NT2/D1 (cell line): ENCODE data around the gene HOXC4.

Source experiments
- DNase-seq: peaks from one replicate; pipeline ENCODE4 v3.0.0-alpha.2; 2011; ENCODE audit warnings: low read depth, low spot score
- H3K27me3 ChIP-seq: 2 replicates; pipeline ENCODE4 v1.6.0; 2011; ENCODE audit warnings: mild to moderate bottlenecking; ENCODE audit not compliant: insufficient read length, insufficient read depth
- H3K36me3 ChIP-seq: 2 replicates; pipeline ENCODE4 v1.6.1; 2011; ENCODE audit warnings: mild to moderate bottlenecking, low read length, mixed read lengths; ENCODE audit not compliant: insufficient read depth, insufficient read length
- H3K4me1 ChIP-seq: 2 replicates; pipeline ENCODE4 v1.5.1; 2011; ENCODE audit not compliant: insufficient read depth, insufficient read length
- H3K4me3 ChIP-seq: 2 replicates; pipeline ENCODE4 v1.5.1; 2011; ENCODE audit warnings: low read depth; ENCODE audit not compliant: insufficient read length
- H3K9ac ChIP-seq: 2 replicates; pipeline ENCODE4 v1.6.0; 2011; ENCODE audit warnings: low read depth; ENCODE audit not compliant: insufficient read length
- H3K9me3 ChIP-seq: 2 replicates; pipeline ENCODE4 v1.5.1; 2011; ENCODE audit warnings: mild to moderate bottlenecking, low read length; ENCODE audit not compliant: insufficient read depth
- SUZ12 ChIP-seq: IDR thresholded peaks from 2 replicates; pipeline ENCODE4 v1.6.1; 2011; ENCODE audit not compliant: insufficient read length, insufficient read depth; ENCODE audit errors: extremely low read depth
- YY1 ChIP-seq: IDR thresholded peaks from 2 replicates; pipeline ENCODE4 v1.6.1; 2011; ENCODE audit not compliant: insufficient read length, insufficient read depth
- ZNF274 ChIP-seq: IDR thresholded peaks from 2 replicates; pipeline ENCODE4 v1.6.1; 2011; ENCODE audit warnings: mild to moderate bottlenecking, low read depth, low read length

The HOXC4 gene

GRCh38 chr12:54042970-54043853 is 10.4 kb upstream of the HOXC4 start:
- Histone ChIP-seq H3K36me3 (no peaks in the 10 kb centered on the region), H3K4me3 (no peak overlapping the region), H3K27me3 (peaks cover 100% of the 10 kb centered on the region), H3K9ac (no peak overlapping the region), H3K4me1 (peaks cover 15% of the 10 kb centered on the region), H3K9me3 (no peaks in the 10 kb centered on the region)
- no peak for DNase-seq
- no peak for TF ChIP-seq ZNF274
- TF ChIP-seq SUZ12: peak; percentile 54

DNA sequence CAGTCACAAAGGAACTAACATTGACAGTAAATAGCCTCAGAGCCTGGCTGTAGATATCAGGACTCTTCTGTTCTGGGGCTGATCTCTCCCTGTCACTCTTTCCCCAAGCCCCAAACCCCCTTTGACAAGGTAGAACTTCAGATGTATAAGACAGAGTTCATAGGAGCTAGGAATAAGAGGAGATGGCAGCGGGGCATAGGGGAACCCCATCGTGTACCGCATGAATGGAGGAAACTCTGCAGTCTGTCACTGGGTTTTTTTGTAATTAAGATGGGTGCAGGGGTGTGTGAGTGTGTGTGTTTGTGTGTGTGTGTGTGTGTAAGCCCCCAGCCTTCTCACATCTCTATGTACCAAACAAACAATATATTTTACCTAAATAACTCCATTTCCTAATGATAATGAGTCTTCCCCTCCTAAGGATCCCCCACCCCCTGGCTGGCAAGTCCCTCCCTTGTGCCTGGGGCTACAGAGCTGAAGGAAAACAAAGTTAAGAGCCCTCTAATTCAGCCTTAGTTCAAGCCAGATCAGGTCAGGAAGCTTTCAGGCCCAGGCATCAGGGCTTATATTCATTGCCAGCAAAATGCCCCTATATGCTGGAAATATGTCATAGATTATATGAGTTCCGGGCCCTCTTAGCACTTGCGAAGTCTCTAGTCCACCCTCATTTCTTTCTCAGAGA is 9.1 kb upstream of the HOXC4 start:
- H3K9ac ChIP-seq: no peak overlapping the region
- no peaks in the 10 kb centered on the region for H3K36me3 ChIP-seq
- no peak for TF ChIP-seq SUZ12
- no peak for TF ChIP-seq YY1
- TF ChIP-seq ZNF274: no peak
- H3K9me3 ChIP-seq: no peaks in the 10 kb centered on the region
- no peak overlapping the region for H3K4me3 ChIP-seq
- H3K4me1 ChIP-seq: peaks cover 15% of the 10 kb centered on the region
- DNase-seq: no peak
- peaks cover 100% of the 10 kb centered on the region for H3K27me3 ChIP-seq

GRCh38 chr12:54045401-54045800 is 8.2 kb upstream of the HOXC4 start:
- Histone ChIP-seq H3K4me3 (no peak overlapping the region), H3K4me1 (peaks cover 15% of the 10 kb centered on the region), H3K9ac (no peak overlapping the region), H3K36me3 (no peaks in the 10 kb centered on the region), H3K9me3 (no peaks in the 10 kb centered on the region), H3K27me3 (peaks cover 100% of the 10 kb centered on the region)
- DNase-seq: no peak
- TF ChIP-seq SUZ12 (no peak), ZNF274 (no peak), YY1 (no peak)

GRCh38 chr12:54045868-54046521 is 7.6 kb upstream of the HOXC4 start:
- DNase-seq: no peak
- no peaks in the 10 kb centered on the region for H3K36me3 ChIP-seq
- H3K4me3 ChIP-seq: no peak overlapping the region
- peaks cover 15% of the 10 kb centered on the region for H3K4me1 ChIP-seq
- H3K27me3 ChIP-seq: peaks cover 100% of the 10 kb centered on the region
- H3K9me3 ChIP-seq: no peaks in the 10 kb centered on the region
- no peak overlapping the region for H3K9ac ChIP-seq
- TF ChIP-seq ZNF274: no peak
- no peak for TF ChIP-seq SUZ12
- TF ChIP-seq YY1: no peak

DNA sequence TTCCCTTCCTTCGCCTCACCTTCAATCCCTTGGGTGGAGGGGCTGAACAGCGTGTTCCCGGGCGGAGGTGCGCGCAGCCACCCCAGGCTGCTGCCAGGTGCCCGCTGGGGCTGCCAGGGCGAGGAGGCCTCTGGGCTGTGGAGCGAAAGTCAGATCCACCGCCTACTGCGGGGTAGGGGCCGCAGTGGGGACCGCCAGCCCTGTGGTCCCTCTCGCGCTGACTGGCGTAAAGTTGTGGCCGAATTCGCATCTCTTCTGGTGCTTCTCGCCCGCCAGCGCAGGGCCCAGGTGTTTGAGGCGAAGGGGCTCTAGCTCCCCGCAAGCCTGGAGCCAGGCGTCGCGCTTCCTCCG is 6.9 kb upstream of the HOXC4 start:
- no peaks in the 10 kb centered on the region for H3K9me3 ChIP-seq
- no peak overlapping the region for H3K9ac ChIP-seq
- TF ChIP-seq YY1 (no peak), ZNF274 (no peak), SUZ12 (no peak)
- no peak for DNase-seq
- peaks cover 100% of the 10 kb centered on the region for H3K27me3 ChIP-seq
- peaks cover 15% of the 10 kb centered on the region for H3K4me1 ChIP-seq
- H3K4me3 ChIP-seq: no peak overlapping the region
- H3K36me3 ChIP-seq: no peaks in the 10 kb centered on the region

DNA sequence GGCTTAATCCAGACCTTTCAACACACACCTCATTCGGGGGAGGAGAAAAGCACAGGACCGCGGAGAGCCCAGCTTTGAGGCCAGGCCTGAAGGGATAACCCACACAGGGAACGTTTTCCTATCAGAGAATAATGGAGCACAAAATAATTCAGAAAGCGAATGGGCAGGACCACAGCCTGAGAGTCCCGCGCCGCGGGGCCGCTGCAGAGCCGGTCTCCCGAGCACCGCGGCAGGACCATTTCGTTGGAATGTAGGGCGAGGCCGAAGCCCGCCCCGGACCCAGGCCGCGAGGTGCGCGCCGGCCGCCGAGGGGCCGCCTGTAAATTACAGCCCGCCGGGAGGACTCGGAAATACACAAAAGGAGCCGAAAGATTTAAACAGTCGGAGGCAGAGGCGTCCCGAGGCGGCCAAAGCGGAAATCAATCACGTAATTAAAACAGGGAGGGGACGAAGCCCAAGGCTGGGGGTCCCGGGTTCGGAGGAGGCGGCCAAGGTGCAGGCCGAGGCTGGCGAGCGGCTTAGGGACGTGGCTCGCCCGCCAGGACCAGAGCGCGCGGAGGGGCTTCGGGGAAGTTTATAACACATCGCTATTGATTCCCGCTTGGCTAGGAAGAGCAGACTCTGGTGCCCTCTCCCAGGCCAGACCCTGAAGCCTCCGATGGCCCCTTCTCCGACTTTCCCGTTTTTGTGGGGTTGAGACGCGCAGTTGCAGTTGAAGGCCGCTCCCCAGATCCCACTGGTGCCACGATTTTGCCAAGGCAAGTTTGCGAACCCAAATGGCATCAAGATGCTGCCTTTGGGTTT is 6.3 kb upstream of the HOXC4 start:
- Histone ChIP-seq H3K4me1 (peaks cover 15% of the 10 kb centered on the region), H3K9ac (peak overlapping the region; percentile 37), H3K4me3 (peak overlapping the region; percentile 19), H3K27me3 (peaks cover 100% of the 10 kb centered on the region), H3K36me3 (no peaks in the 10 kb centered on the region), H3K9me3 (no peaks in the 10 kb centered on the region)
- DNase-seq: no peak
- TF ChIP-seq ZNF274 (no peak), SUZ12 (peak; percentile 100), YY1 (no peak)

DNA sequence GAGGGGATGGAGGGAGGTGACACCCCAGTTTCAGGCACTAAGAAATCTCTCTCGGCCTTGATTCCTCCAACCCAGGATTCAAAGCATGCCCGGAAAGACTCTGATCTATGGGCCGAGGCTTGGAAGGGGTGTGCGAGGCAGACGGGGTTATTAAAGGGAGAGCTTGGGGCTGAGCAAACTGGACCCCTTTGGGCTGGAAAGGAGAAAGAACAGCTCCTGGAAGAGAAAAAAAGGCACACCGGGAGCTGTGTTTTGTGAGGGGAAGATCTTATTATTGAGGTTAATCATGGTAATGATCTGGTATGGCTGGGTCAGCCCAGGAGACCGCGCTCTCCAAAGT is 5.7 kb upstream of the HOXC4 start:
- TF ChIP-seq YY1 (no peak), SUZ12 (peak; percentile 59), ZNF274 (no peak)
- peaks cover 20% of the 10 kb centered on the region for H3K4me1 ChIP-seq
- H3K9ac ChIP-seq: no peak overlapping the region
- no peaks in the 10 kb centered on the region for H3K36me3 ChIP-seq
- peaks cover 100% of the 10 kb centered on the region for H3K27me3 ChIP-seq
- DNase-seq: no peak
- H3K9me3 ChIP-seq: no peaks in the 10 kb centered on the region
- H3K4me3 ChIP-seq: no peak overlapping the region
